GM18498 (cell line): ENCODE results near the gene DNAJC17.

Experiments used
- ATAC-seq: cut with Tn5 transposase; IDR thresholded peaks from one replicate; pipeline ENCODE4 v1.9.1; 2021; ENCODE audit warnings: mild to moderate bottlenecking, moderate library complexity; ENCODE audit not compliant: unreplicated experiment

Gene DNAJC17

DNA sequence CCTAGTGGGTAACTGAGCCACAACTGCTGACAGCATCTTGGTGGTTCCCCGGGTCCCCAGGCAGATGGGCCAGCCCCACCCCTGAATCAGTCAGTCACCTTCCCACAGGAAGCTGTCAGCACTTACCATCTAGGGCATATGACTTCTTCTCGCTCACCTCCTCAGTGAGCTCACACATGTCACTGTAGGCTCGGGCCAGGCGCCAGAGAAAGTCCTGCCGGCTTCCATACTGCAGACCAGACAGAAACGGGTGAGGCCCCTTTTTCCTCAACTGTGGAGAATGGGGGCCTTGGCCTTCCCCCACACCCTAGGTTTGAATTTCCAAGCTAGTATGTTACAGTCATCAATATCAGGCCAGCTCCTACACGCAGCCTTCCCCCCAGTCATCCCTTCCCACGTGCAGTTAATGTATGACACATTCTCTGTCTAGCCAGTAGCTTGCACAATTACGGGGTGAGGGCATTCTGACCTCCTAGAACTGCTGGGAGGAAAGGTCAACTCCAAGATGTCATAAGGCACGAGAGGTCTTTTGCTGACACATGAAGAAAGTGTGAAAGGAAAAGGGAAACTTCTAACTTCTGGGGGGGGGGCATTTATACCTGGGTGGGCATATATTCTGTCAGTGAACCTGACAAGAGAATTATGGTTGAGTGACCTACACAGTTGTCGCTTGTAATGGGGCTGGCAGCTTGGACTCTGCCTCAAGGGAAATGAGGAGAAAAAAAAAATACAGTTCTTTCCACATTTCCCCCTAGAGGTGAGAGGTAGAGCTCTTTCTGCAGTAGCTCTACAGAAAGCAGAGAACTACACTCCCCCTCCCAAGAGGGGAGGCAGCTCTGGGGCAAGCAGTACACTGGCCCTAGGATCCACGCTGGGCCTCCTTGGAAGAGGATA is 63.1 kb downstream of the DNAJC17 start:
- ATAC-seq, result no peak

DNA sequence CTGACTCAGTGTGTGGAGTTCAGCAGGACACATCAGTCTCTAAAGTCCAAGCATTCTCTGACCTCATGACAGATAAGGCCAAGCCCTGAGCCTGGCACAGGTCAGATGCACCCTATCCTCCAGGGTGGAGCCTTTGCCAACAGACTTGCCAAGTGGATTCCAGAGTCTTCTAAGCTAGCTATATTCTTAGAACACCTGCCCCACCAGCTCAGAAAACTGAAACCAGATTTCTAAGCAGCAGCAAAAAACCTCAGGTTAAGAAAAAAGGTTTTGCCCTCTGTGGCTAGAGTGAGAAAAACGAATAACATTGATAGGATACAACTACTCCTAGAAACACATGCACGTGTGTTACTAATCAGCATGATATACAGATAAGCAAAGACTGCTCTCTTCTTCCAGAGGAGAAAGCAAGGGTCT is 63.8 kb downstream of the DNAJC17 start:
- ATAC-seq, result no peak

DNA sequence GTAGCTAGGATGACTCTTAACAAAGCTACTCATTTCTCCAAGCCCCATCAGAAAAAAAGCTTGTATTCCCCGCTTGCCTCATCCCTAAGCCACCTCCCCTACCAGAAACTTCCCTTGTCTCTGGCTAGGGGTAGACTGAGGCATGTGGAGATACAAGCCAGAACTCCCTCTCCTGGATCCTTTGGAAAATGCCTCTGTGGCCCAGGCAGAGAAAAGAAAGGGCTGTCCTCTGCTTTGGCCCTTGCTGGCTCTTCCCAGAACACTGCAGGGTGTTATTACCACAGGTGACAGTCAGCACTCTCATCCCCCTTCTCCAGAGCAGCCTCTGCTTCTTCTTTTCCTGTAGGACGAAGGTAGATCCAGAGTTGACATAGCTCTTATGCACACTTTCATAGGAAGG is 67.4 kb downstream of the DNAJC17 start:
- no peak for ATAC-seq

DNA sequence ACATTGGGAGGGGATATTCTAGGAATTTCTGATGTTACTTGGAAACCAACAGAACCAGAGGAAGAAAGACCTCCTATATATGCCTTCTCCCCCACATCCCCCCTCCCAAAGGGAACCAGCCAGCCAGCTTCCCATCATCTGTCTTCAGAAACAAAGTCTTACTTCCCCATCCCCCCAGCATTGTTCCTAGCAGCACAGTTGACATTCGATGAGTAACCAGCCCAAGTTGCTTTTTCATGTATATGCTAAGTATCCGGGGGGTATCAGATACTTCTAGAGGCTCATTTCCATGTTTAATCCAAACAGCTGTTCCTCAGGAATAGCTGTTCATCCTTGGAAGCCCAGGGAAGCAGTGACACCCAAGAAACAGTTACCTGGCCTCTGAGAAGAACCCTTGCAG is 68.2 kb downstream of the DNAJC17 start:
- no peak for ATAC-seq

DNA sequence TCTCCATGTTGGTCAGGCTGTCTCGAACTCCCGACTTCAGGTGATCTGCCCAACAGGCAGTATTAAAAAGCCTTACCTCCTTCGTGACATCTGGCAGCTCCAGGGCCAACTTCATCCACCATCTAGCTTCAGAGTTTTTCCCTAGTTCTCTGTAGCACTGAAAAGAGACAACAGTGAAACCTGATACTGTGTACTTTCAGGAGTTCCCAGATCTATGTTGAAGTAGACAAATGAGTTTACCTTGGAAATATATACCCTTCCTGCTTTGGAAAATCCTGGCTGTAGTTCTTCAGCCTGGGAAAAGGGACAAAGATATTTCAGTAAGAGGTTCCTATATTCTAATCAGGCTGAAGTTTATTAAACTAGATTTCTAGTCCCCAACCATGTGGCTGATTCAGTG is 70.2 kb downstream of the DNAJC17 start:
- ATAC-seq, result no peak

DNA sequence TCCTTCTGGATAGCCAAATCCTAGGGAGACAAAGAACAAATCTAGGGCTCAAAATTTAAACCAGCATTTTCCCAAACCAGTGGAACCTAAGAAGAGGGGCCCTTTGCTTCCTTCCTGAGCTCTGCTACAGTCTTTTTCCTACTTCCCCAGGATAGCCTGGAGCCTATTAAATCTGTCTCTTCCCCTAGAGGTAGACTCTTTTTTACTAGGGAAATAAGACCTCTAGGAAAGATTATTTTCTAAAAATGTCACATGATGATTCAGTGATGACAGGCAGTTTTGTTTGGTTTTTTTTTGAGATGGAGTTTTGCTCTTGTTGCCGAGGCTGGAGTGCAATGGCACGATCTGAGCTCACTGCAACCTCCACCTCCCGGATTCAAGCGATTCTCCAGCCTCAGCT is 70.7 kb downstream of the DNAJC17 start:
- ATAC-seq, result no peak

DNA sequence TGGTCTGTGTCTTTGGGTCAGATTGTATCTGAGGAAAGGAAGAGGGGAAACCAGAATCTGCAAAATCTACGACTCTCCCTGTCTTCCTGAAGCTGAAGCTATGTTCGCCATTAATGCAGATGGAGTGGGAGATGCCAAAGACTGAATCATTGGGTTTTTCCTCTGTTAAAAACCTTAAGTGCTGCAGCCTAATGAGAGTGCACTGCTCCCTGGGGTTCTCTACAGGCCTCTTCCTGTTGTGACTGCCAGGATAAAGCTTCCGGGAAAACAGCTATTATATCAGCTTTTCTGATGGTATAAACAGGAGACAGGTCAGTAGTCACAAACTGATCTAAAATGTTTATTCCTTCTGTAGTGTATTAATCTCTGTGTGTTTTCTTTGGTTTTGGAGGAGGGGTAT is 76.2 kb downstream of the DNAJC17 start:
- ATAC-seq, result no peak

DNA sequence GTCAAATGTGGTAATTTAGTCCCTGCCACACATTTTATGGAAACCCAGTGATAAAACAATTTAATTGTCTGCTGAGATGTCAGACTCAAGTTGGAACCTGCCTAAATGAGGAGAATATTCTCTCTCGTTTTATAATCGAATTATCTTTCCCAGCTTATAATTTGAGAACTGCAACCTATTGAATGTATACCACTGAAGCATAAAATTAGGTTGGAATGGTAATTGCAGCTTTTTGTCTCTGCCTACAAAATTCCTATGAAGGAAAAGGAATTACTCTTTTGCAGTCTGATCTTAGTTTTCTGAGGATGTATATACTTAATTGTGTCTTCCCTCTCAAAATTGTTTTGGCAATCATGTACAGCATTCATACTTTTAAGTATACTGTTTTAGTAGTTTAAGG is 83.4 kb downstream of the DNAJC17 start:
- ATAC-seq, result no peak

DNA sequence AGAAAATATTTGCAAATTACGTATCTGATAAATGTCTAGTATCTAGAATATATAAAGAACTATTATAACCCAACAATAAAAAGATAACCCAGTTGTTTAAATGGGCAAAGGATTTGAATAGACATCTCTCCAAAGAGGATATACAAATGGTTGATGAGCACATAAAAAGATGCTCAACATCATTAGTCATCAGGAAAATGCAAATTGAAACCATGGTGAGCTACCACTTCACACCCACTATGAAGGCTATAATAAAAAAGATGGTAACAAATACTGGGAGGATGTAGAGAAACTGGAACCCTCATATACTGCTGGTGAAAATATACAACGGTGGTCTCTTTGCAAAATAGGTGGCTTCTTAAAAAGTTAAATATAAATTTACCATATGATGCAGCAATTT is 84.3 kb downstream of the DNAJC17 start:
- ATAC-seq, result no peak

DNA sequence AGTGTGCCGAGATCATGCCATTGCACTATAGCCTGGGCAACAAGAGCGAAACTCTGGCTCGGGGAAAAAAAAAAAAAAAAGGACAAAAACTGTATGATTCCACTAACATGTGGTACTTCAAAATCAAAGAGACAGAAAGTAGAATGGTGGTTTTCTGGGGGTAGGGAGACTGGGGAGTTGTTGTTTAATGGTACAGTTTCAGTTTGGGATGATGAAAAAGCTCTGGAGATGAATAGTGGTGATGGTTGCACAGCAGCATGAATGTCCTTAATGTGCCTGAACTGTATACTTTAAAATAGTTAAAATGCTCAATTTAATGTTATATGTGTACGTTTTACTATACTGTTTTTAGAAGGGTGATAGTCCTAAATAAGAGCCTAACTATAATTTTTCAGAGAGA is 84.9 kb downstream of the DNAJC17 start:
- ATAC-seq, result no peak

DNA sequence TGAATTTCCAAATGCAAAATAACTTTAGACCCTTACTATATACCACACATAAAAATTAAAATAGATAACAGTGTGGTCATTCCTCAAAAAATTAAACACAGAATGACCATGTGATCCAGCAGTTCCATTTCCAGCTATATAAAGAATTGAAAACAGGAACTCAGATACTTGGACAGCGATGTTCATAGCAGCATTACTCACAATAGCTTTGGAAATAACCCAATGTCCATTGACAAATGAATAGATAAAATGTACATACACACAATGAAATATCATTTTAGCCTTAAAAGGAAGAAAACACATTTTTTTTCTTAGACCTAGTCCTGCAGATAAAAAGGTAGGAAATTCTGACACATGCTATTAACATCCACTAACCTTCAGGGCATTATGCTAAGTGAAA is 85.6 kb downstream of the DNAJC17 start:
- no peak for ATAC-seq

DNA sequence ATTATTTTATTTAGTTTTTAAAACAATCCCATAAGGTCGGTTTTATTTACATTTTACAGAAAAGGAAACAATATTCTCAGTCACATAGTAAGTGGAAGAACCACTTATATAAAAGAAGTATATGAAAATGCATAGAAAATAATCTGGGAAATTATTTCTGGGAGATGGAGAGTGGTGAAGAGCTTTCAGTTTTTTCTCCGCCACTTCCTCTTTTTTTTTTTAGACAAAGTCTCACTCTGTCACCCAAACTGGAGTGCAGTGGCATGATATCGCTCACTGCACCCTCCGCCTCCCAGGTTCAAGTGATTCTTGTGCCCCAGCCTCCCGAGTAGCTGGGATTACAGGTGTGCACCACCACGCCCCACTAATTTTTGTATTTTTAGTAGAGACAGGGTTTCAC is 91.1 kb downstream of the DNAJC17 start:
- no peak for ATAC-seq
